GM12875 (cell line): ENCODE measurements around the gene TXNRD1.

Experiments used
- H3K4me3 ChIP-seq: one replicate; pipeline ENCODE4 v1.5.1; 2011; ENCODE audit warnings: low read depth, low read length, control low read depth
- TF ChIP-seq, protein P1 (sequence below): IDR thresholded peaks from 2 replicates; pipeline ENCODE4 v1.5.1; 2011; ENCODE audit warnings: low read depth, mild to moderate bottlenecking, control low read depth, inconsistent platforms, low read length, moderate library complexity, borderline replicate concordance; ENCODE audit not compliant: insufficient read depth

TXNRD1 gene

DNA sequence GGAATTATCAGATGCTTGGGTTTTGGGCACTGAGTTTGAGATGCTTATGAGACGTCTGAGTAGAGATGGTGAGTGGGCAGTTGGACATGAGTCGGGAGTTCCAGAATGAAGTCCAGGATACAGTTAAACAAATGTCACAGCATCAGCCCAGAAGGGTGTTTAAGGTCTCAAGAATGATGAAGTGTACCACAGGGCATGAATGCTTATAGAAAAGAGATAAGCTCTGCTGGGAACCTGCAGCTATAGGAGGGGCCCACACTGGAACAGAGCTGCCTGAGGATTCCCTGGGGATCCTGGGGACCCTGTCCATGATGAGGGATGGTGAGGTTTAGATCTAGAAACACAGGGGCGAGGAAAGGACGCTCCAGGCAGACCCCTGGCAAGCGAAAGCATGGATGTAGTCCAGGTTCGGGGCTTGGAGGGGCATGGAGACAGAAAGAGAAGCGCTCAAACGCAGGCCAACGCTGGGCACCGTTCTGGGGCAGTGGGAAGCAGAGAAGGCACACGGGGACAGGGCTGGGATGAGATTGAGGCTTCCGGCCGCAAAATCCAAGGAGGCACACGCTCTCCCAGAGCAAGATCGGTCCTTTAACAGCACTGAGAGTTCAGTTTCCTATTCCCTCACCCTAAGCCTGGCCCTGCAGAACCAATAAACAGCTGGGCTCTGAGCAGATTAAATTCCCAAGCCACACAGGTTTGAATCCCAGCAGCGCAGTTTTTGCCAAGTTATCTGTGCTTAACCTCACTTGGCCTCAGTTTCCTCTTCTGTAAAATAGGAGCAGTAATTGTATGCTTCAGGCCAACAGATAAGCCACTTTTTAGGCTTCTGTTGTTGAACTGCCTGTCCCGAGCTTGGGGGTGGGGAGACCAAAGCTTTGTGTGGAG lies 140.9 kb downstream of the TXNRD1 start:
- H3K4me3 ChIP-seq, result no peak overlapping the region
- TF ChIP-seq, protein P1, sequence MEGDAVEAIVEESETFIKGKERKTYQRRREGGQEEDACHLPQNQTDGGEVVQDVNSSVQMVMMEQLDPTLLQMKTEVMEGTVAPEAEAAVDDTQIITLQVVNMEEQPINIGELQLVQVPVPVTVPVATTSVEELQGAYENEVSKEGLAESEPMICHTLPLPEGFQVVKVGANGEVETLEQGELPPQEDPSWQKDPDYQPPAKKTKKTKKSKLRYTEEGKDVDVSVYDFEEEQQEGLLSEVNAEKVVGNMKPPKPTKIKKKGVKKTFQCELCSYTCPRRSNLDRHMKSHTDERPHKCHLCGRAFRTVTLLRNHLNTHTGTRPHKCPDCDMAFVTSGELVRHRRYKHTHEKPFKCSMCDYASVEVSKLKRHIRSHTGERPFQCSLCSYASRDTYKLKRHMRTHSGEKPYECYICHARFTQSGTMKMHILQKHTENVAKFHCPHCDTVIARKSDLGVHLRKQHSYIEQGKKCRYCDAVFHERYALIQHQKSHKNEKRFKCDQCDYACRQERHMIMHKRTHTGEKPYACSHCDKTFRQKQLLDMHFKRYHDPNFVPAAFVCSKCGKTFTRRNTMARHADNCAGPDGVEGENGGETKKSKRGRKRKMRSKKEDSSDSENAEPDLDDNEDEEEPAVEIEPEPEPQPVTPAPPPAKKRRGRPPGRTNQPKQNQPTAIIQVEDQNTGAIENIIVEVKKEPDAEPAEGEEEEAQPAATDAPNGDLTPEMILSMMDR, result no peak

DNA sequence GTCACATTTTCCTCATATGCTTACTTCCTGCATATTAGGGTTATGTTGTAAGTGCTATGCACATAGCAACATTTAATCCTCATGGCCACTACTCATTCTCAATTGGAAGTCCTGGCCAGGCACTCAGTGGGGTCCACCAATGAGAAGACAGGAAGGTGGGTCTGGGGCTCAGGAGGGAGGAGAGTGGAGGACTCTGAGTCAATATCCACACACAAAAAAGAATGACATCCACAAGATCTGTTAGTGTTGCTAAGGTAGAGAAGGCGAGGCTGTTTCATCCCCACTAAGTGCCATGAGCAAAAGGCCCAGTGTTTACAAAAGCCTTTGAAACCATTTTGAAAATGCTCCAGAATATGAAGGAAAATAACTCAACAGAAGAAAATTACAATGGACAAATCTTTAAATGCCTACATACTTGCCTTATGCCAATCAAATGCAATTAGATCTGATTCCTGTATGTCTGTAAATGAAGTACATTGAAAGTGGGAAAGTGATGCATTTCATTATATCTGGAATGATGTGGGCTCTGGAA lies 141.9 kb downstream of the TXNRD1 start:
- TF ChIP-seq, protein P1, result no peak
- H3K4me3 ChIP-seq, result no peak overlapping the region

DNA sequence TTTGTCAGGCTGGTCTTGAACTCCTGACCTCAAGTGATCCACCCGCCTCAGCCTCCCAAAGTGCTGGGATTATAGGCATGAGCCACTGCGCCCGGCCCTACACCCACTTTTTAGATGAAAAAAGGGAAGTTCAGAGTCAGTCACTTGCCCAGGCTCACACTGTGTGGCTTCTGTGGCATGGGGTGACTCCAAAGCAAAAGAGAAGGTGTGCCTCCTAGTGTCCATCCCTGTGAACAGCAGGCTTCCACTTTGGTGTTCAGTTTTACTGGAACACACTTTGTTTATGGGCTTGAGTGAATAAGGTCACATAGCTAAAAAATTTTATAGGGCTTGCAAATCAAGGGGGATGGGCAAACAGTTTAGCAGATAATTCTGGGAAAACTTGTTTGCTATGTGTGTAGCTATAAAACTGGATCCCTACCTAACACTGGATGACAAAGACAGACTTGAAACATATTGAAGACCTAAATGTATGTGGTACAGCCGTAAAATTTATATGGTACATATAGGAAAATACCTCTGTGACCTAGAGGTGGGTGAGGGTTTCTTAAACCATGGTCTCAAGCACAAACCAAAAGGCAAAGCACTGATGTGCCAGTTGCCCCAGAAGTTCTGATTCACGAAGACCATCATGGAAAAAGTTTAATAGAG lies 142.9 kb downstream of the TXNRD1 start:
- TF ChIP-seq, protein P1, result peak; percentile 90
- H3K4me3 ChIP-seq, result no peak overlapping the region

DNA sequence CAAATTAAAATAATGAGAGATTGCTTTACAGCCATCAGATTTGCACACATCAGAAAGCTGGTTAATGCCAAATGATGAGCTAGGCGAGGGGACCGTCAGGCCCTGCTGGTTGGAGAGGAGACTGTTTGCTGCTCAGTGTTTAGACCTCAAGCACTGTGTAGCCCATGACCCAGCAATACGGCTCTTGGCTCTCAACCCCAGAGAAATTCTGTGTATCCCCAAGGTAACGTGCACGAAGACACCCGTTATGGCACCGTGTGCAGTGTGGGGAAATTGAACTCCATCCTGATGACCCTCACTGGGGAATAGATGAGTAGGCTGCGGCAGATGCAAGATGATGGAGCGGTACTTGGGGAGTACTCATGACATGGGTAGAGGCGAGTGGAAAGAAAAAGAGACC lies 143.6 kb downstream of the TXNRD1 start:
- TF ChIP-seq, protein P1, result no peak
- H3K4me3 ChIP-seq, result no peak overlapping the region

DNA sequence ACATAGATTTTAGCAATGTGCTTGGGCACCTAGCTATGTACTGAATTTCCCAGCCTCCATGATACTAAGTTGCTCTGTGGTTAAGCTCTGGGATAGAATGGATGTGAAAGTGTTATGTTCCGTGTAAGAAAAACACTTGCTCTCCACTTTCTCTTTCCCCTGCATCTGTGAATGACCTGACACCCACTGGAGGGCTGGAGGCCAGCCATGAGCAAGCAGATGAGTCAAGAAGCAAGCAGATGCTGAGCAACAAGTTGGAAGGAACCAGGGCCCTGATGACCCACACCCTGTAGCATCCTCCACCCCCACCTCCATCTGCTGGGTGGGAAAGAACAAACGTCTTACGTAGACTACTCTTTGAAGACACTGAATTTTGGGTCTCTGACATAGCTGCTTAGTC lies 144.6 kb downstream of the TXNRD1 start:
- no peak overlapping the region for H3K4me3 ChIP-seq
- TF ChIP-seq, protein P1, result no peak

DNA sequence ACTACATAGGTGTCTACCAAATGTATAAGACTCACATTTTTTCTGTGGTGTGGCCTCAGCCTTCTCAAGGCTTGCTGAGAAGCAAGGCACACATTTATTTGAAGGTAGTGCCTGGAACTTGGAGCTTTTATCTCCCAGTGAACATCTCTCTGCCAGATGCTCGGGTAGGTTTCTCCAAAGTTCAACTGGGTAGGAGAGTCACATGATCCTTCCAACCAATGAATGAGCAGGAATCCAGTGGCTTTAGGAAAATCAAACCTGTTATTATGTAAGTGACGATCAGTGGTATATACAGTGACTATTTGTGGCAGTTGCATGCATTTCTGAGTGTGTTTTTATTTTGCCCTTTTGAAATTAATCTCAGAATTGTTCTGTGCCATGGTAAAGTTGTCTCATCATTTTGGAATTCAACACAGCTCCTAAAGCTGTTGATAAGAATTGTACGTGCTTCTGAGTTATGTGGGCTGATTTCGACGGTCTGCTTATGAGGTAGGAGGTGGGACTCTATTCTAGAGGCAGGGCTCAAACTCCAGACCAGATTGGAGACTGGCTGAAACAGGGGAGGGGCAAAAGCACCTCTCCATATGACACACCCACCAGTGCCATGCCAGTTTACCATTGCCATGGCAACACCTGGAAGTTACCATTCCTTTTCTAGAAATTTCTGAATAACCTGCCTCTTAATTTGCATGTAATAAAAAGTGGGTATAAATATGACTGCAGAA lies 145.6 kb downstream of the TXNRD1 start:
- TF ChIP-seq, protein P1, result no peak
- H3K4me3 ChIP-seq, result no peak overlapping the region
